Activated CD4-positive, alpha-beta T cell treated with anti-CD3 and anti-CD28 coated beads, Interleukin-2, Interleukin-6, amounts not matched to agents 100 ng/mL and 50 ng/mL, durations not matched to agents 16 hours and 8 hours (primary cell): Measurements from ENCODE around the gene ARL14EPL.
"Not testable (repeated sequence)": the region's sequence is repeated elsewhere in the genome, so short reads cannot be mapped to it uniquely, and the experiment has no call there.

Experiments
- DNase-seq: peaks from one replicate; pipeline ENCODE4 v3.0.0-alpha.2; 2020

The ARL14EPL gene

DNA sequence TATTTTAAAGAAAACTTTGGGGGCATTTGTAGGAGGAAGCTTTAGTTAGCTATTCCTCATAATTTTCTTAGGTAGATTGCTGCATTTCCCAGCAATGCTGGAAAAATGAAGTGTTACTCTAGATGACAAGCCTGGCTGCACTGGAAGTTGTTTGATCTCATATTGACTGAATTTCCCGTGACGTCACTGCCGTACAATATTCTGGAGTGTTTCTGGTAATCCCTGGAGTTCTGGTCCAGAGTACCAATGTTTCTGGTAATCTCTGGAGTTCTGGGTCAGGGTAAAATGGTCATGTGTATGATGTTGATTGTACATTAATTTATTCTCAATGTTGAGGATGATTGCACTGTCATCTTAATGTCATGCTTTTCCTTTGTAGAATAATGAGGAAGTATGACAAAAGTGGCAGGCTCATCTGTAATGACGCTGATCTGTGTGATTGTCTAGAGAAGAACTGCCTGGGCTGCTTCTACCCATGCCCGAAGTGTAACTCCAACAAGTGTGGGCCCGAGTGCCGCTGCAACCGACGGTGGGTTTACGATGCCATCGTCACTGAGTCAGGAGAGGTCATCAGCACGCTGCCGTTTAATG lies 26.2 kb downstream of the ARL14EPL start:
- no peak for DNase-seq

DNA sequence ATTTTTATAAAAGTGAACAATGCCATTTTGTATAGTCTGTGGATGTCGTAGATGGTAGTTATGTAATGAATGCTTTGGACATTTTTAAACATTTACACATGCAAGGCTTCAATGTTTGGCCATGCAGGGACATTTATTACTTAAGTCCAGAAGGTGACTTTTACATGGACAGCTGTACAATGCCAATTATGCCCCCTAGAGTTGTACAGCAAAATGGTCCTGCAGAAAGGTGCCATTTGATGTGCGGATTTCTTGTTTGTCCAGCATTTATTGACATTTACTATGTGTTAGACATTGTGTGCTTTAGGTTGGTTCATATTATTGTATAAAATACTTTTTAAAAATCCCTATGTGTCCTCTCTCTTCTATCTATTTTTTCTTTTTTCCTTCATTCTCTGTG lies 30.1 kb downstream of the ARL14EPL start:
- no peak for DNase-seq

DNA sequence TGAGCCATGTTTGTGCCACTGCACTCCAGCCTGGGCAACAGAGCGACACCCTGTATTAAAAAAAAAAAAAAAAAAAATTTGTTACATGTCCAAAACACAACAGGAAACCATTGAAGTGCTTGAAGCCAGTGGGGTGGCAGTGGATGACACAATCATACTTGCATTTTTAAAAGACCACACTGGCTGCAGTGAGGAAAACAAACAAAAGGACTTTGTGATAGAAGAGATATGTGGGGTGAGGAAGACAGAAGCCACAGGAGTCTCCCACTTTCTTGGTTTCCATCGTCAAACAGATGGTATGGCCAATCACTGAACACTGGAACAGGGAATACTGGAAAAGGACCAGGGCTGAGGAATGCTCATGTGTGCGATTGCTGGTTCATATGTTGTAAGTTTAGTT lies 31.7 kb downstream of the ARL14EPL start:
- DNase-seq = no peak

DNA sequence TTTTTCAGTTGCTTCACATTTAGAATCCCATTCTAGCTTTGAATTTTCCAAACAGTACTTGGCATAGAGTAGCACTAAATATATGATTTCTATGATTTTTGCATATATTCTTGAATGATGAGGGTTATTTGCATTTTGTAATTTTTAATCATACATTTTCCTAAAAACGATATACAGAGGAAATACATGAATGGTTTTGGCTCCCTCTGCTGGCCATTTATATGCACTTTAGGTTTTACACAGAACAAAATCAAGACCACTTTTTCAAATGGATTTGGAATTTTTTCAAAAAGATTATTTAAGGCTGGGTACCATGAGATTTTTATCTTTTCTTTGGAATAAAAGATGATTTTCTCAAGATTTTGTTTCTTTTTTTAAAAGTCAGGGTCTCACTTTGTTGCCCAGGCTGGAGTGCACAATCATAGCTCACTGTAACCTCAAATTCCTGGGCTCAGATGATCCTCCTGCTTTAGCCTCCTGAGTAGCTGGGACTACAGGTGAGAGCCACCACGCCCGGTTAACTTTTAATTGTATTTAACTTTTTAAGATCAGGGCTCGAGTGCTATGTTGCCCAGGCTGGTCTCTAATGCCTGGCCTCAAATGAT lies 35.9 kb downstream of the ARL14EPL start:
- peak; percentile 48 for DNase-seq

DNA sequence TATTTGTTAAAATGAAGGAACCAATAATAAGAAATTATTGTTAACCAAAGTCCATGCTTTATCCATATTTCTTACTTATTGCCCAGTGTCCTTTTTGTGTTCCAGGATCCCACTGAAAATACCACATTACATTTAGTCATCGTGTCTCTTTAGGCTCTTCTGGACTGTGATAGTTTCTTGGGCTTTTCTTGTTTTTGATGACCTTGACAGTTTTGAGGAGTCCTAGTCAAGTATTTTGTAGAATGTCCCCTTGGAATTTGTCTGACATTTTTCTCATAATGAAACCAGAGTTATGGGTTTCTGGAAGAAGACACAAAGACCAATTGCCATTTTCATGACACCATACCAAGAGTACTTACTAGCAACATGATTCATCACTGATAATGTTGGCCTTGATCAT lies 38.9 kb downstream of the ARL14EPL start:
- no peak for DNase-seq

DNA sequence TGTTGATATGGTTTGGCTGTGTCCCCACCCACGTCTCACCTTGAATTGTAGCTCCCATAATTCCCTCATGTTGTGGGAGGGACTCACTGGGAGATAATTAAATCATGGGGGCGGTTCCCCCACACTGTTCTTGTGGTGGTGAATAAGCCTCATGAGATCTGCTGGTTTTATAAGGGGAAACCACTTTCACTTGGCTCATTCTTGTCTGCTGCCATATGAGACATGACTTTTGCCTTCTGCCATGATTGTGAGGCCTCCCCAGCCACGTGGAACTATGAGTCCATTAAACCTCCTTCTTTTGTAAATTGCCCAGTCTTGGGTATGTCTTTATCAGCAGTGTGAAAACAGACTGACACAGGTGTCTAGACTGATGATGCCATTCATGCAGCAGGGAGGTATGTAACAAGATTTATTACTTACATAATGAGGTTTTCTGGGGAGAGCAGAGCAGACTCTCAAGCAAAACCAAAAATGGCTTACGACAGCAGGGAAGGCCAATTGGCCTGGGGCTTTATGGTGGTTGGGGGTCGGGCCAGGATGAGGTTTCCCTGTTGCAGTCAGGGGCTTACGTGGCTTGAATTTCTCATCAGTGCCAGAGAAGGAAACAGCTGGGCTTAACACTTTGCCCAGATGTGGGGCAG lies 43.0 kb downstream of the ARL14EPL start:
- no peak for DNase-seq

DNA sequence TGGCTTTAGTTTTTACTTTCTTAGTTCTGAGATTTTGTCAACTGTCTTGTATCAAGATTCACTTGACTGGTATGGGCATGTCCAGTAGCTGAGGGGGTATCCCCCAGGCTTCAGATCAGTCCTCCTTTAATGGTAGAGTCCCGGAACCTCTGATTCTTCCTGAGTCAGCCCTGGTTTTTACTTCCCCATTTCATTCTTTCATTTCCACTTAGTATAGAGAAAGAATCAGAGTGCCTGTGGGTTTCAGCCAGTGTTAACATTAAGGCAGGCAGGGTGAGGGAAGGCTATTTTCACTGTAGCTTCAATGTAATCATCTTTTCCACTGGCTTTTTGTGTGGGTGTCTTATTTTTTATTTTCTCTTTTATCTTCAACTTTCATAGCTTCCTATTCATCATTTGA lies 44.2 kb downstream of the ARL14EPL start:
- DNase-seq = peak; percentile 28

DNA sequence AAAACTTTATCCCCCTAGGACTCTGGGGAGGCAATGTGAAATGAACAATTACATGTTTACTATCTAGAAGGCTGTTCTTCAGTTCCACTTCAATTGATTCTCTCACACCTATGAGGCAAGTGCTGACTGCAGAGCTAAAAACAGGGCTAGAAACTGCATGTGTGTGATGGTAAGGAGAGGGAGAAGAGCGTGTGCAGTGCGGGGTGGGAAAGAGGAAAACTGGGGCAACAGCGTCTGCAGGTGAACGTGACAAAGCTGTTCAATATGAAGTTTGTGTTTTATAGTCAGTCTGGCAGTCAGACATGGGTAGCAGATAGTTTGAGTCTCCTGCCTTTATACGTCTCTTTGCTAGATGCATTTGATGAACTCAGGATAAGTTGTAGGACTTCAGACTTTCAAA lies 45.9 kb downstream of the ARL14EPL start:
- no peak for DNase-seq

DNA sequence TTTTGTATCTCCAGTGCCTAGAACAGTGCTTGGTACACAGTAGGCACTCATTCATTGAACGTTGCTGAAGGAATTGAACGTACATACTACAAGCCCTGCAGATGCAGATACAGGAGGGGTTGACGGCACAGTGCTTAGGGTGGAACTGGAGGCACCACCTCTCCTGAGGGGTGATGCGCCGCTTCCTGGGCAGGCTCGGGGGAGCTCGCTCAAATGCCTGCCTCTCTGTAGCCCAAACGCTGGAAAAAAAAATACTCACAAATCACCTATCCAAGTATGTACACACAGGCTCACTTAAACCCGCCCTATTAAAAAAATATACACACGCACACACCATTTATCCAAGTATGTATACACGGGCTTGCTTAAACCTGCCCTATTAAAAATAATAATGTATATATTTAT lies 52.0 kb downstream of the ARL14EPL start:
- DNase-seq = peak; percentile 44

DNA sequence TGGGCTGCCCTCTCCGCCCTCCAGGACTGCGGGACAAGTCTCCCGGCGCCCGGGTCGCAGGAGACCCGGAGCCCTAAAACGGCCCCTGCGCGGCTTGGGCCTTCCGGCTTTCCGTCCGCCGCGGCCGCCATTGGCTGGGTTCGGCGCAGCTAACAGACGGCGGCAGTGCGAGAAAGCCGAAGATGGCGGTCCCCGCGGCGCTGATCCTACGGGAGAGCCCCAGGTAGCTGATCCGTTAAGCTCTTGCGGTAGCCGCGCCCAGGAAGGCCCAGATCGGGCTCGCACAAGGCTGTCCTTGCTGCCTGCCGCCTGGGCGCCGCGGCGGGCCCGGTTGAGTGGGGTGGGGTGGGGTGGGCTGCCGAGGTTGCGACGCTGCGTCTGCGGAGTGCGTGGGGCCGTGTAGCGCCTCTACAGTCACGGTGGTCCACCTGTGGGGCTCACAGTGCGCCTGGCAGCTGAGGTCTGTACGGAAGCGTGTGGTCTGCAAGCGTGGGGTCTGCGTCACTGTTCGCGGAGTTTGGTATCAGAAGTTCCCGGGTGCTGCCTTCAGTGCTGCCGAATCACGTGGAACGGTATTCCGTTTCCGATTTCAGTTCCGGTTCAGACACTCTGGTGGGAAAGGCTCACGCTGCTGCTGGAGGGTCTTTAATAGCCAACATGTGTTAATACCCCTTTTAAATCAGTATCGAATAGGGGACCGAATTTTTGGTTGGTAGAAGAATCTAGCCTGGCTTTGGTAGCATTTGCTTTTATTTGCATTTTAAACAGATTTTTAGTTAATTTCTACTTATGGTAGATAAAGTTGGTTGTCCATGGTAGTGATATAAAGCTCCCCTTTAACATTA lies 52.8 kb downstream of the ARL14EPL start, which contains the start of gene COMMD10:
Gene COMMD10, plus strand, starts transcription at position 155 of the 845 bp plus-strand sequence.
- DNase-seq = peak; percentile 84

DNA sequence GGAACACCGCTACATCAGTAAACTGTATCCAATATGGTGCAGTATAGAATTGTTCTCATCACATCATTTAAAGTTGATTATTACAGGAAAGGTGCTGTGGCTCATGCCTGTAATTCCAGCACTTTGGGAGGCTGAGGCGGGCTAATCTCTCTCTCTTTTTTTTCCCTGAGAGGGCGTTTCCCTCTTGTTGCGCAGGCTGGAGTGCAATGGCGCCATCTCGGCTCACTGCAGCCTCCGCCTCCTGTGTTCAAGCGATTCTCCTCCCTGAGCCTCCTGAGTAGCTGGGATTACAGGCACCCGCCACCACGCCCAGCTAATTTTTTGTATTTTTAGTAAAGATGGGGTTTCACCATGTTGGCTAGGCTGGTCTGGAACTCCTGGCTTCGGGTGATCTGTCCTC lies 54.0 kb downstream of the ARL14EPL start:
- DNase-seq = not testable (repeated sequence)

DNA sequence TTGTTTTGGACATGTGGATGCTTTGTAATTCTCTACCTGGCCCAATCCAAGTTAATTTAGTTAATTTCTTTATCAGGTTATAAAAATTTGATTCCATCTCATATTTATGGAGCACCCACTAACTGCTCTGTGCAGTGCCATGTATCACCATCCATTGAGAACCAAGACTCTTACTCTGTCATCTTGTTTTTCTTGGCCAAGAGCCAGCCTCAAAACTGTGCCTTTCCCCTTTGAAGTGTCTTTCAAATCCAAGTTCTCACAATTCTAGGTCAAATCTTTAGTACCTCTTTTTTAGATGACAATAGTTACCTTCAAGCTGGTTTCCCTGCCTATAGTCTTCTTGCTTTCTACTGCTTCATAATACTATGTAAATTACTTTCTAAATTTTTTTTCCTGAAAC lies 55.8 kb downstream of the ARL14EPL start:
- no peak for DNase-seq

DNA sequence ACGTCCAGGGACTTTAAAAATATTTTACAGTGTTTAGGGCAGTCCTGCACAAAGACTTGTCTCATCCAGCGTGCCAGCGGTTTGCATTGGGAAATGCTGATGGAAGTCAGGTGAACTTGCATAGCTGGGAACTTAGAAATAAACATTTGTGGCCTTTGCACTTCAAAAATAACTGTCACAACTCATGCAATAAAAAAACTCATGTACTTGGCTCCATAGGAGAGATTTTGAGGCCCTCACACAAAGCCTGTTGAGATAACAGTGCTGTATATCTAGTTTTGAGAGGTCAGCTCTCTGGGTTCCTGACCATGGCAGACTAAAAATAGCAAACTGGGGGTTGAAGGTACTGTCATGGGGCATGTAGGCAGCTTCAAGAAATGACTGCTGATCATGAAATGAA lies 58.0 kb downstream of the ARL14EPL start:
- no peak for DNase-seq

DNA sequence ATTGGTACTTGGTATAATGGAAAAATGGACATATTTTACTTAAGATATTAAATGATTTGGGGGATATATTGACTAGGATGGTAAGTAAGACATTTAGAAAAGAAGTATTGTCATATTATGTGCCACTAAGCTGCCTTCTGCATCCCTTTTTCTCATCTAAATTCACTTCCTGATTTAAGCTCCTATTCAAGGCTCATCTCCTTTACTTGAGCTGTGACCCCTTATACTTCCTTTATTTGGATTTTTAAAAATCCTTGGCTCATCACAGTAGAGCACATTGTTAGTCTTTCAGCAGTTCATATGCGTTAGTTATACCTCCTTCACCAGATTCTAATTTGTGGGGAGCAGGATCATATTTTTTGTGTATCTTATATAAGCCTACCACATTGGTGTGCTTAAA lies 59.1 kb downstream of the ARL14EPL start:
- no peak for DNase-seq

DNA sequence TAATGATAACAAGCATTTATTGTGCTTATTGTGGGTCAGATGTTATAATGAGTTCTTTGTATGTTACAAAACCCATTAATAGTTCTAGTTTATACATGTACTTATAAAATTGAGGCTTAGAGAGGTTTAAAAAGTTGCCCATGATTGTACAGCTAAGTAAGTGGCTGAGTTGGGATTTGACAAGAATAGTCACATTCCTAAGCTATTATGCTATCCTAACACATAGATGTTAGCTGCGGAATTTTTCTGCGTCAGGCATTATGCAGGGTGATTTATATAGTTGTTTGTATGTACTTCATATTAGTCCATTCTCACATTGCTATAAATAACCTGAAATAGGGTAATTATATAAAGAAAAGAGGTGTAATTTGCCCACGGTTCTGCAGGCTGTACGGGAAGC lies 65.0 kb downstream of the ARL14EPL start:
- no peak for DNase-seq

DNA sequence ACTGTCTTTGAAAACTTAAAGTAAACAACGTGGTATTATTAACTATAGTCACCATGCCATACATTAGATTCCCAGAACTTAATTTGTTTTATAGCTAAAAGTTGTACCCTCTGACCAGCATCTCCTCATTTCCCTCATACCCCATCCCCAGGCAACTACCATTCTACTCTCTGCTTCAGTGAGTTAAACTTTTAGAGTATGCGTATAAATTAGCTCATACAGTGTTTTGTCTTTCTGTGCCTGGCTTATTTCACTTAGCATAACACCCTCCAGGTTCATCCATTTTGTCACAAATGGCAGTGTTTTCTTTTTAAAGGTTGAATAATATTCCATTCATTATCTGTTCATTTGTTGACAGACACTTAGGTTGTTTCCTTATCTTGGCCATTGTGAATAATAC lies 66.7 kb downstream of the ARL14EPL start:
- no peak for DNase-seq

DNA sequence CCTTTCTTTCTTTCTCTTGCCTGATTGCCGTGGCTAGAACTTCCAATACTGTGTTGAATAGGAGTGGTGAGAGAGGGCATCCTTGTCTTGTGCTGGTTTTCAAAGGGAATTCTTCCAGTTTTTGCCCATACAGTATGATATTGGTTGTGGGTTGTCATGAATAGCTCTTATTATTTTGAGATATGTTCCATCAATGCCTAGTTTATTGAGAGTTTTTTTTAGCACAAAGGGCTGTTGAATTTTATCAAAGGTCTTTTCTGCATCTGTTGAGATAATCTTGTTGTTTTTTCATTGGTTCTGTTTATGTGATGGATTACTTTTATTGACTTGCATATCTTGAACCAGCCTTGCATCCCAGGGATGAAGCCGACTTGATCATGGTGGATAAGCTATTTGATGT lies 72.7 kb downstream of the ARL14EPL start:
- DNase-seq = not testable (repeated sequence)
